ENCODE results near the gene PAX4.
"Not testable (repeated sequence)": the region's sequence is repeated elsewhere in the genome, so short reads cannot be mapped to it uniquely, and the experiment has no call there.

PAX4 gene

DNA sequence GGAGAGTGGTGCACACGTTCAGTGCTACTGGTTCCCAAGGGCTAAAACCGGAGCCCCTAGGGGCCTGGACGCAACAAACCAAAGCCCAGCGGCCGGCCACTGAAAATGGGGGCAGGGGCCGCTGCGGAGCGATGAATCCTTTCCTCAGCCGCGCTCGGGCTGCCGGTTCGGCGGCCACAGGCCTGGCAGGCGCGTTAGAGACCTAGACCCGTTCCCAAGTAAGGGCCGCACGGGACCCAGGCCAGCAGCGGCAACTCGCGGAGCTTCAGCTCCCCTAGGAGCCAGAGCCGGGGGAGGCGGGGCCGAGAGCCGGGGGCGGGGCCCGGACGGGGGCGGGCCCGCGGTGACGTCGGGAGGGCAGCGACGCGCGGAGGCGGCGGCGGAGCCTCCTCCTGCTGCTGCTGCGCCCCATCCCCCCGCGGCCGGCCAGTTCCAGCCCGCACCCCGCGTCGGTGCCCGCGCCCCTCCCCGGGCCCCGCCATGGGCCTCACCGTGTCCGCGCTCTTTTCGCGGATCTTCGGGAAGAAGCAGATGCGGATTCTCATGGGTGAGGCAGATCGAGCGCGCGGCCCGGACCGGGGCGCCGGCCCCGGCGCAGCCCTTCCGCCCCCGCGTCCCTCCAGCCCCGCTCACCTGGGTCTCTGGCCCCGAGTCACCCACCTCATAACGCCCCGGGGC lies 29.8 kb downstream of the PAX4 start, which contains the start of gene ARF5:
Gene ARF5, plus strand, starts transcription at position 393 of the 678 bp plus-strand sequence. Its CDS starts 88 bp downstream, at position 481.
- peak within 1 kb of the TSS; percentile 75 to 96 (median 93) for H3K27ac ChIP-seq
- H3K4me3 ChIP-seq = peak within 1 kb of the TSS; percentile 73 to 97 (median 86)

- peak overlapping the region; percentile 73 to 97 (median 86) for H3K4me3 ChIP-seq
- H3K27ac ChIP-seq = peak overlapping the region; percentile 52 to 96 (median 93)
Measured at GRCh38 chr7:127587663-127588018, 30.3 kb downstream of the PAX4 start.

DNA sequence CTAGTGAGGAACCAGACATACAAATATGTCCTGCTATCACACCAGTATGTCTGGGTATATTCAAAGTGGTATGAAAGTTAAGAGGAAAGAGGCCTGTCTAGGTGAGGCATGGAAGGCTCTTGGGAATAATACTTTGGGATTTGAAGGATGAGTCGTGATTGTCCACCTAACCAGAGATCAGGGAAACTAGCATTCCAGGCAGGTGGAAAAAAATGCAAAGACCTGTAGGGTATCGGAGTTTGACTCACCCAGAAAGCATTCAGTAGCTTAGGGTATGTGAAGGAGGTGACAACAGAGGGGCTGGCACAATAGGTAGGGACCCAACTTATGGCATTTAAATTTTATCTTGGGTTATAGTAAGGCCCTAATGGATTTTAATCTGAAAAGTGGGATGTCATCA lies 31.6 kb downstream of the PAX4 start:
- no peak overlapping the region for H3K4me3 ChIP-seq
- H3K27ac ChIP-seq = no peak overlapping the region

GRCh38 chr7:127585044-127585953 lies 32.6 kb downstream of the PAX4 start, which contains the start of gene GCC1:
GCC1 (minus strand) TSS chr7:127585596; CDS start chr7:127585182, 414 bp downstream.
- Histone ChIP-seq H3K4me3 (peak within 1 kb of the TSS; percentile 53 to 97 (median 92)), H3K27ac (peak within 1 kb of the TSS; percentile 71 to 94 (median 86))

DNA sequence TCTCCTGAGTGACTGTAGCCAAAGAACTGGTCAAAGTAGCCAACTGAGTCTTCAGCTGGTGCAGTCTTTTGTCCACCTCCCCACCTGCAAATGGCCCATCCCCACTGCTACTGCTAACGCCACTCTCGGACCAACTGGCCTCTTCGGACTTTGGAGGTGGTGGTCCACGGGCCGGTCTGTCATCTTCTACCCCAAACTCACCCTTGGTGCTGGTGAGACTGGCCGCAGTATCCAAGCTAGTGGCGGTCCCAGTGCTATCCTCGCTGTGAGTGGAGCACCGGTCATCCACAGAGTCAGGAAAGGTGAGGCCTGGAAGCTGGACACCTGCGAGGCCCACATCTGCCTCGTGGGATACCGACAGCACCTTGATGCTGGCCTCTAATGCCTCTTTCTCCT lies 33.3 kb downstream of the PAX4 start:
- Histone ChIP-seq H3K4me3 (peak overlapping the region; percentile 53 to 97 (median 92)), H3K27ac (peak overlapping the region in 19 of 21 experiments; percentile 73 to 94 (median 86))

GRCh38 chr7:127582361-127582760 lies 35.6 kb downstream of the PAX4 start:
- Histone ChIP-seq H3K4me3 (no peak overlapping the region), H3K27ac (no peak overlapping the region)

DNA sequence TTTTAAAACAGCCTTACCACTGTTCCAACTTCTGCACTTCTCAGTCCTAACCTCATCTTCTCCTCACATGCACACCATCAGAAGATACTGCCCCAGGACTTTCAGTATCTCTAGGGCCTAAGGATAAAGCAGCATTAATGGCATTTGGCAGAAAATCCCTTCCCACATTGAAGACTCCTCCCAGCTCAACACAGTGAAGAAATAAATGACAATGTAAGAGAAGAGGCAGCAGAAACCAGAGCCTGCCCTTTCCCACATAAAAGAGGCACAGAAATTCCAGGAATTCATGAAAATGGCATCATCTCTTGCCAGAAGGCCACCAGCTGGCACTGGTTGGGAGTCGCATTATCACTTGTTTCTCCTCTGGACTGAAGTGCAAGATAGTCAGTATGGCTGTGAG lies 36.2 kb downstream of the PAX4 start:
- no peak overlapping the region for H3K4me3 ChIP-seq
- H3K27ac ChIP-seq = no peak overlapping the region

DNA sequence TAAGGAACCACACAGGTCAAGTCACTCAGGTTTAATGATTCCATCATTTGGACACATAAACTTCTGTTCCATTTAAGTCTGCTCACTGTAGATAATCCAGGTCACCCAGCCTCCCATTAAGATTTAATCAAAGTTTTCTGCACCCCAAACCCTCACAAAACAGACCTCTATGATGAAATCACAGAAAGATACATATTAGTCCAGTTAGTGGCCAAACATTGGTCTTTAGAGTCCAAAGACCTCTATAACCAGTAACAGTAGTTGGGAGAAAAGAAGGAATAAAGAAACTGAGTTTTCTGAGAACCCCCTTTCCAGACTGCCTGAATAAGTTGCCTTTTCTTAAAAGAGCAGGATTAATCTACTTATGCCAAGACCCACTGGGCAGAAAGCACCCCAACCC lies 37.3 kb downstream of the PAX4 start:
- no peak overlapping the region for H3K4me3 ChIP-seq
- H3K27ac ChIP-seq = no peak overlapping the region

DNA sequence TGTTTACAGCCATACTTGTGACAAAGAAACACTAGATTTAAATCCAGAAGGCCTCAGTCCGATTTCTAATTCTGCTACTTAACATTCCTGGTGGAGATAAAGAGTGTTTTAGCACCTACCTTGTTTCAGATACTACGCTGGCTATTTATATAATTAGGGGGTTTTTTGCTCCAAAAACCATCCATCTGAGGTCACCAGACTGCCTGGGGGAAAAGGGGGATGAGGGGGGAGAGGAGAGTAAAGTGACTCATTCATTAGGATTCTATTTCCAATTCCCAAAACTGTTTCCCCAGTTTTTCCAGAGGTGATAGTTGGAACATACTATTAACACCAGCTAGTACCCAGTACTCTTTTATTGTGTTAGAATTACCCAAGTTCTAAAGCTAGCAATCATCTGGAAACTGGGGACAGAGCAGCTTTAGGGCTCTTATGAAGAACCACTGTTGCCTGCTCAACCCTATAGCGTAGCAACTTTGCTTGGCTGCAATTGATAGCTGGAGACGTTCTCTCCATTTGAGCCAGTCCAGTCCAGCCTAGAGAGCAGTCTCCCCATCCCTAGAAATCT lies 39.1 kb downstream of the PAX4 start:
- no peak overlapping the region for H3K4me3 ChIP-seq
- H3K27ac ChIP-seq = no peak overlapping the region

GRCh38 chr7:127578036-127578684 lies 39.8 kb downstream of the PAX4 start:
- H3K27ac ChIP-seq = no peak overlapping the region
- H3K4me3 ChIP-seq = no peak overlapping the region

GRCh38 chr7:127571741-127572505 lies 46.0 kb downstream of the PAX4 start:
- H3K4me3 ChIP-seq = no peak overlapping the region
- H3K27ac ChIP-seq = no peak overlapping the region

DNA sequence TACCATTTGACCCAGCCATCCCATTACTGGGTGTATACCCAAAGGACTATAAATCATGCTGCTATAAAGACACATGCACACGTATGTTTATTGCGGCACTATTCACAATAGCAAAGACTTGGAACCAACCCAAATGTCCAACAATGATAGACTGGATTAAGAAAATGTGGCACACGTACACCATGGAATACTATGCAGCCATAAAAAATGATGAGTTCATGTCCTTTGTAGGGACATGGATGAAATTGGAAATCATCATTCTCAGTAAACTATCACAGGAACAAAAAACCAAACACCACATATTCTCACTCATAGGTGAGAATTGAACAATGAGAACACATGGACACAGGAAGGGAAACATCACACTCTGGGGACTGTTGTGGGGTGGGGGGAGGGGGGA lies 49.9 kb downstream of the PAX4 start:
- H3K4me3 ChIP-seq, H3K27ac ChIP-seq: not testable (repeated sequence)

DNA sequence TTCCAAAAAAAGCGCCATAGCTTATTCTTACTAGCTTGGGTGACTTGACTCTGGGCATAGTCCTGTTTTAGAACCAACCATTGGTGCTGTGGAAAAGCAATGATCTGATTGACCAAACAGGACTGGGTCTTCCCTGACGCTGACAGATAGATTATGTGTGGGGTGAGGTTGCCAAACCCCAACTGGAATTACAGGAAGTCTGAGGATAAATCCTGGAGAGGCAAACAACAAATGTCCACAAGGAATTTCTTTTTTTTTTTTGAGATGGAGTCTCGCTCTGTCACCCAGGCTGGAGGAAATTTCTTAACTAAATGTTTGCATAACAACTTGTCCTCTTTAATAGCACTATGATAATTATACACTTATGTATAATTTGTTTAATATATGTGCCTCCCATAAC lies 51.7 kb downstream of the PAX4 start:
- H3K4me3 ChIP-seq = no peak overlapping the region
- H3K27ac ChIP-seq = no peak overlapping the region

Data from skin epidermis (tissue), 12 donors.